AG09319 (cell line): ENCODE results near the gene DNAH17.

Experiments
- DNase-seq: peaks from one replicate; pipeline ENCODE4 v3.0.0-alpha.2; 2010; ENCODE audit warnings: low read depth; ENCODE audit errors: extremely low read depth
- TF ChIP-seq, protein P1 (sequence below): IDR thresholded peaks from 2 replicates; pipeline ENCODE4 v1.5.1; 2011; ENCODE audit warnings: low read depth, mild to moderate bottlenecking, inconsistent platforms, low read length, moderate library complexity

DNAH17 gene

GRCh38 chr17:78563189-78564145, 13.7 kb downstream of the DNAH17 start:
- TF ChIP-seq, protein P1, sequence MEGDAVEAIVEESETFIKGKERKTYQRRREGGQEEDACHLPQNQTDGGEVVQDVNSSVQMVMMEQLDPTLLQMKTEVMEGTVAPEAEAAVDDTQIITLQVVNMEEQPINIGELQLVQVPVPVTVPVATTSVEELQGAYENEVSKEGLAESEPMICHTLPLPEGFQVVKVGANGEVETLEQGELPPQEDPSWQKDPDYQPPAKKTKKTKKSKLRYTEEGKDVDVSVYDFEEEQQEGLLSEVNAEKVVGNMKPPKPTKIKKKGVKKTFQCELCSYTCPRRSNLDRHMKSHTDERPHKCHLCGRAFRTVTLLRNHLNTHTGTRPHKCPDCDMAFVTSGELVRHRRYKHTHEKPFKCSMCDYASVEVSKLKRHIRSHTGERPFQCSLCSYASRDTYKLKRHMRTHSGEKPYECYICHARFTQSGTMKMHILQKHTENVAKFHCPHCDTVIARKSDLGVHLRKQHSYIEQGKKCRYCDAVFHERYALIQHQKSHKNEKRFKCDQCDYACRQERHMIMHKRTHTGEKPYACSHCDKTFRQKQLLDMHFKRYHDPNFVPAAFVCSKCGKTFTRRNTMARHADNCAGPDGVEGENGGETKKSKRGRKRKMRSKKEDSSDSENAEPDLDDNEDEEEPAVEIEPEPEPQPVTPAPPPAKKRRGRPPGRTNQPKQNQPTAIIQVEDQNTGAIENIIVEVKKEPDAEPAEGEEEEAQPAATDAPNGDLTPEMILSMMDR, result no peak
- no peak for DNase-seq

- TF ChIP-seq, protein P1, result no peak
- DNase-seq, result no peak
Measured at GRCh38 chr17:78562734-78563133, 14.5 kb downstream of the DNAH17 start.

GRCh38 chr17:78561166-78561565, 16.0 kb downstream of the DNAH17 start:
- no peak for DNase-seq
- TF ChIP-seq, protein P1, result no peak

- TF ChIP-seq, protein P1, result no peak
- no peak for DNase-seq
Measured at GRCh38 chr17:78560731-78561130, 16.5 kb downstream of the DNAH17 start.

DNA sequence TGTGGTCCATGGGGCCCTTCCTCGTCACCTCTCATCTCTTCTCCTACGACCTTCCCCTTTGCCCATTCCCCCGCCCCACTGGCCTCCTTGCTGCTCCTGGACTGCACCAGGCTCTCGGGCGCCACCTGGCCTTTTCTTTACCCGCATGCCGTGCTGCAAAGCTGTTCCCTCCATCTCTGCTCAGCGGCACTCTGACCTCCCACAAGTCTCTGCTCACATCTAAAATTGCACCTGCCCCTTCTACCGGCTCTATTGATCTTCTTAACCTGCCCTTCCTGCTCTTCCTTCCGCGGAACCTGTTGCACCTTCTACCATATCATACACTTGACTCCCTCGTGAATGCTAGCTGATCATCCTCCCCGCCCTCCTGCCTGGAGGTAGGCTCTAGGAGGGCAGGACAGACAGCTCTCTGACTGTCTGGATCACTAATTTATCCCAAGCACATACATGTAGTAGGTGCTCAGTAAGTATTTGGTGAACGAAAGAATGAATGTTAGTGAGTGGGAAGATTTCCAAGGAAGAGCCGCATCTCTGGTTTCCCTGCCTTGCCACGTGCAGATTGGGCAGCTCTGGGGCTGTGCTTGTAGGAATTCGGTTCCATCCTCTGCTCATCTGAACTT, 17.3 kb downstream of the DNAH17 start:
- TF ChIP-seq, protein P1, result no peak
- DNase-seq, result no peak

DNA sequence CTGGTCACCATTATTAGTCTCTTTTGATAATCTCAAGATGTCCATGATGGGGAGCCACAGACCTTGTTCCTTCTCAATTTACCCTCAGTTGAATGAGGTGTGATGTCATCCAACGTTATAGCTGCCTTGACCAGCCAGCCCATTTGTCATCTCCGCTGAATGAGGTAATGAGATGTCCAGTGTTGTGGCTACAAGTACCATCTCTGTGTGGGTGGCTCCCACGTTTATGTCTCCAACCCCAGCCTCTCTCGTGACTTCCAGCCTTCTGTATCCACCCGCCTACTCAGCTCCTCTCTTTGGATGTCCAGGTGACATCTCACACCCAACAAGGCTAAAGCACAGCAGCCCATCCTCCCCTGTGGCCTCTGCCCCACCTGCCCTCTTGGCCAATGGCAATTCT, 18.2 kb downstream of the DNAH17 start:
- DNase-seq, result no peak
- TF ChIP-seq, protein P1, result no peak
